MM.1S (cell line): Measurements from ENCODE around the gene ELAVL3.

Source experiments
- DNase-seq: peaks from one replicate; pipeline ENCODE4 v3.0.0-alpha.2; 2015
- H2AFZ ChIP-seq: fragments of 300-600 bp; sonication (generic); 2 replicates; pipeline ENCODE4 v1.6.0; 2016; ENCODE audit warnings: antibody characterized with exemption, low read length
- H3F3A ChIP-seq: fragments of 300-600 bp; sonication (generic); 2 replicates; pipeline ENCODE4 v1.6.1; 2016; ENCODE audit warnings: mild to moderate bottlenecking, antibody characterized with exemption, low read length, moderate library complexity, mixed read lengths; ENCODE audit not compliant: insufficient read depth
- H3K27ac ChIP-seq: fragments of 300-600 bp; sonication (generic); 2 replicates; pipeline ENCODE4 v1.5.1; 2016; ENCODE audit warnings: mild to moderate bottlenecking, low read length
- H3K27me3 ChIP-seq: fragments of 300-600 bp; sonication (generic); replicated peaks from 2 replicates; pipeline ENCODE4 v1.6.0; 2016; ENCODE audit warnings: low read length; ENCODE audit not compliant: insufficient read depth
- H3K36me3 ChIP-seq: fragments of 300-600 bp; sonication (generic); replicated peaks from 2 replicates; pipeline ENCODE4 v1.6.1; 2016; ENCODE audit warnings: mild to moderate bottlenecking, low read length, mixed read lengths; ENCODE audit not compliant: insufficient read depth
- H3K4me1 ChIP-seq: fragments of 300-600 bp; sonication (generic); 2 replicates; pipeline ENCODE4 v1.6.1; 2016; ENCODE audit warnings: low read length, mixed read lengths
- H3K4me2 ChIP-seq: fragments of 300-600 bp; sonication (generic); 2 replicates; pipeline ENCODE4 v1.6.0; 2016; ENCODE audit warnings: low read depth, low read length
- H3K4me3 ChIP-seq: fragments of 300-600 bp; sonication (generic); 2 replicates; pipeline ENCODE4 v1.5.1; 2016; ENCODE audit warnings: low read length, mixed read lengths
- H3K79me2 ChIP-seq: fragments of 300-600 bp; sonication (generic); 2 replicates; pipeline ENCODE4 v1.6.1; 2016; ENCODE audit warnings: mixed run types, low read length, mixed read lengths
- H3K9ac ChIP-seq: fragments of 300-600 bp; sonication (generic); 2 replicates; pipeline ENCODE4 v1.6.1; 2016; ENCODE audit warnings: low read length, mixed read lengths
- H3K9me2 ChIP-seq: fragments of 300-600 bp; sonication (generic); replicated peaks from 2 replicates; pipeline ENCODE4 v1.6.1; 2016; ENCODE audit warnings: mild to moderate bottlenecking, low read length, mixed read lengths; ENCODE audit not compliant: insufficient read depth
- H3K9me3 ChIP-seq: fragments of 300-600 bp; sonication (generic); replicated peaks from 2 replicates; pipeline ENCODE4 v1.6.1; 2016; ENCODE audit warnings: mild to moderate bottlenecking, low read length, mixed read lengths; ENCODE audit not compliant: insufficient read depth
- H4K20me1 ChIP-seq: fragments of 300-600 bp; sonication (generic); 2 replicates; pipeline ENCODE4 v1.6.1; 2016; ENCODE audit warnings: mild to moderate bottlenecking, low read length, moderate library complexity, mixed read lengths; ENCODE audit not compliant: insufficient read depth
- EZH2 ChIP-seq: fragments of 300-600 bp; sonication (generic); optimal IDR thresholded peaks from 2 replicates; pipeline ENCODE3; 2017; ENCODE audit warnings: low read depth, mild to moderate bottlenecking, antibody characterized with exemption, low read length, mixed read lengths
- EZH2phosphoT487 ChIP-seq: fragments of 300-600 bp; sonication (generic); IDR thresholded peaks from 2 replicates; pipeline ENCODE4 v1.6.1; 2018; ENCODE audit warnings: antibody characterized with exemption, low read length
- TF ChIP-seq, protein P1 (sequence below): fragments of 300-600 bp; sonication (generic); IDR thresholded peaks from 2 replicates; pipeline ENCODE4 v1.5.1; 2016; ENCODE audit warnings: antibody characterized with exemption, low read length, mixed read lengths

The ELAVL3 gene

DNA sequence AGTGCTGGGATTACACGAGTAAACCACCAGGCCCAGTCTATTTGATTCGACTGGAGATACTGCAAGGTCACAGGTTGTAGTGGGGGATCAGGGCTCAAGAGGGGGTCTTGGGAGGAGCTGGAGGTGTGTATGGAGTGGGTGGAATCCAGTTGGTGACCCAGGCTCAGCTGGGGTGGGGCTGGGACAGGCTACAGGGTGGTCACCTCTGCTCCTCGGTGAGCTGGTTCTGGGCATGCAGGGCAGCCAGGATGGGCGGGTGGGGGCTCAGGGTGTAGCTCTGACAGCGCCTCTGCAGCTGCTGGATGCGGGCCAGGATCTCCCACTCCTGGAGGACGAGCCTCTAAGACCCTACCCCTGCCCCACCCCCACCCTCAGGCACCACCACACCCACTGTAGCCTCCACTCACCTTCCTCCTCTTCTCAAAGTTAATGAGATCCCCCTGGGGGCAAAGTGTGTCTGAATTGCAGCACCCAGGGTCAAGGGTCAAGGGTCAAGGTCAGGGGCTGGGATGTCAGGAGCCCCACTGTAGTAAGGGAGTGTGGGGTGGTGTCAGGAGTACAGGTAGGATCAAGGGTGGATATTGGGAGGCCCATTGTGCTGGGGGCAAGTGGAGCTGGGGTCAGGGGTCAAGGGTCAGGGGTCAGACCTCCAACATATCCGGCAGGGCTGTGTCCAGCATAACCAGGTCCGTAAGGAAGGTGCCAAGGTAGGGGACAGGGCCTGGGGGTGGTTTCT, 78.9 kb downstream of the ELAVL3 start:
- Histone ChIP-seq H3K9me2 (no peaks in the 10 kb centered on the region), H3K27ac (no peak overlapping the region), H2AFZ (no peak overlapping the region), H3K4me3 (no peak overlapping the region), H4K20me1 (no peaks in the 10 kb centered on the region), H3K79me2 (no peaks in the 10 kb centered on the region), H3K9me3 (no peaks in the 10 kb centered on the region), H3F3A (no peaks in the 10 kb centered on the region), H3K4me2 (no peak overlapping the region), H3K36me3 (no peaks in the 10 kb centered on the region), H3K9ac (no peak overlapping the region), H3K27me3 (peaks cover 45% of the 10 kb centered on the region), H3K4me1 (no peaks in the 10 kb centered on the region)
- DNase-seq = no peak
- TF ChIP-seq EZH2 = no peak
- TF ChIP-seq, protein P1, sequence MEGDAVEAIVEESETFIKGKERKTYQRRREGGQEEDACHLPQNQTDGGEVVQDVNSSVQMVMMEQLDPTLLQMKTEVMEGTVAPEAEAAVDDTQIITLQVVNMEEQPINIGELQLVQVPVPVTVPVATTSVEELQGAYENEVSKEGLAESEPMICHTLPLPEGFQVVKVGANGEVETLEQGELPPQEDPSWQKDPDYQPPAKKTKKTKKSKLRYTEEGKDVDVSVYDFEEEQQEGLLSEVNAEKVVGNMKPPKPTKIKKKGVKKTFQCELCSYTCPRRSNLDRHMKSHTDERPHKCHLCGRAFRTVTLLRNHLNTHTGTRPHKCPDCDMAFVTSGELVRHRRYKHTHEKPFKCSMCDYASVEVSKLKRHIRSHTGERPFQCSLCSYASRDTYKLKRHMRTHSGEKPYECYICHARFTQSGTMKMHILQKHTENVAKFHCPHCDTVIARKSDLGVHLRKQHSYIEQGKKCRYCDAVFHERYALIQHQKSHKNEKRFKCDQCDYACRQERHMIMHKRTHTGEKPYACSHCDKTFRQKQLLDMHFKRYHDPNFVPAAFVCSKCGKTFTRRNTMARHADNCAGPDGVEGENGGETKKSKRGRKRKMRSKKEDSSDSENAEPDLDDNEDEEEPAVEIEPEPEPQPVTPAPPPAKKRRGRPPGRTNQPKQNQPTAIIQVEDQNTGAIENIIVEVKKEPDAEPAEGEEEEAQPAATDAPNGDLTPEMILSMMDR = no peak
- TF ChIP-seq EZH2phosphoT487 = no peak
